Measurements from ENCODE around the gene BCAS3.
"Not testable (repeated sequence)": the region's sequence is repeated elsewhere in the genome, so short reads cannot be mapped to it uniquely, and the experiment has no call there.

BCAS3 gene

GRCh38 chr17:61017317-61018006 lies 339.8 kb downstream of the BCAS3 start:
- Histone ChIP-seq H3K27ac (ENCODE audit: insufficient read depth, low read depth, low read length, poor library complexity, severe bottlenecking) (no peak overlapping the region), H3K9me3 (ENCODE audit: control insufficient read depth, low read length) (no peaks in the 10 kb centered on the region), H3K36me3 (ENCODE audit: control insufficient read depth, insufficient read depth, low read length) (no peaks in the 10 kb centered on the region), H3K4me3 (ENCODE audit: insufficient read depth, low read depth, low read length) (no peak overlapping the region), H3K4me1 (ENCODE audit: control insufficient read depth, insufficient read depth, low read length) (no peaks in the 10 kb centered on the region), H3K27me3 (ENCODE audit: control insufficient read depth, insufficient read depth, low read length, poor library complexity, severe bottlenecking) (no peaks in the 10 kb centered on the region)
- 93% methylated on average over 2 of the region's 3 CpGs; no CpG with 5 or more reads in 1 of the 2 experiments for WGBS, 2 experiments

GRCh38 chr17:61018938-61019337 lies 341.3 kb downstream of the BCAS3 start:
- H3K4me3 ChIP-seq (ENCODE audit: insufficient read depth, low read depth, low read length) = no peak overlapping the region
- H3K27me3 ChIP-seq (ENCODE audit: control insufficient read depth, insufficient read depth, low read length, poor library complexity, severe bottlenecking) = no peaks in the 10 kb centered on the region
- H3K36me3 ChIP-seq (ENCODE audit: control insufficient read depth, insufficient read depth, low read length) = no peaks in the 10 kb centered on the region
- H3K4me1 ChIP-seq (ENCODE audit: control insufficient read depth, insufficient read depth, low read length) = no peaks in the 10 kb centered on the region
- WGBS, 2 experiments = 66 to 88% methylated on average over 5 of the region's 5 CpGs
- no peak overlapping the region for H3K27ac ChIP-seq (ENCODE audit: insufficient read depth, low read depth, low read length, poor library complexity, severe bottlenecking)
- H3K9me3 ChIP-seq (ENCODE audit: control insufficient read depth, low read length) = no peaks in the 10 kb centered on the region

GRCh38 chr17:61023996-61024395 lies 346.3 kb downstream of the BCAS3 start:
- Histone ChIP-seq H3K9me3 (ENCODE audit: control insufficient read depth, low read length) (no peaks in the 10 kb centered on the region), H3K4me3 (ENCODE audit: insufficient read depth, low read depth, low read length) (no peak overlapping the region), H3K36me3 (ENCODE audit: control insufficient read depth, insufficient read depth, low read length) (no peaks in the 10 kb centered on the region), H3K27ac (ENCODE audit: insufficient read depth, low read depth, low read length, poor library complexity, severe bottlenecking) (no peak overlapping the region), H3K27me3 (ENCODE audit: control insufficient read depth, insufficient read depth, low read length, poor library complexity, severe bottlenecking) (no peaks in the 10 kb centered on the region), H3K4me1 (ENCODE audit: control insufficient read depth, insufficient read depth, low read length) (no peaks in the 10 kb centered on the region)
- 100% methylated on average over 1 of the region's 2 CpGs; no CpG with 5 or more reads in 1 of the 2 experiments for WGBS, 2 experiments

GRCh38 chr17:61026818-61027217 lies 349.2 kb downstream of the BCAS3 start:
- H3K36me3 ChIP-seq (ENCODE audit: control insufficient read depth, insufficient read depth, low read length) = no peaks in the 10 kb centered on the region
- H3K27me3 ChIP-seq (ENCODE audit: control insufficient read depth, insufficient read depth, low read length, poor library complexity, severe bottlenecking) = no peaks in the 10 kb centered on the region
- no peak overlapping the region for H3K4me3 ChIP-seq (ENCODE audit: insufficient read depth, low read depth, low read length)
- H3K9me3 ChIP-seq (ENCODE audit: control insufficient read depth, low read length) = no peaks in the 10 kb centered on the region
- no peak overlapping the region for H3K27ac ChIP-seq (ENCODE audit: insufficient read depth, low read depth, low read length, poor library complexity, severe bottlenecking)
- WGBS, 2 experiments = 94 to 96% methylated on average over 2 of the region's 3 CpGs
- no peaks in the 10 kb centered on the region for H3K4me1 ChIP-seq (ENCODE audit: control insufficient read depth, insufficient read depth, low read length)

GRCh38 chr17:61029181-61029580 lies 351.5 kb downstream of the BCAS3 start:
- H3K27me3 ChIP-seq (ENCODE audit: control insufficient read depth, insufficient read depth, low read length, poor library complexity, severe bottlenecking) = no peaks in the 10 kb centered on the region
- no peak overlapping the region for H3K27ac ChIP-seq (ENCODE audit: insufficient read depth, low read depth, low read length, poor library complexity, severe bottlenecking)
- H3K4me3 ChIP-seq (ENCODE audit: insufficient read depth, low read depth, low read length) = no peak overlapping the region
- H3K9me3 ChIP-seq (ENCODE audit: control insufficient read depth, low read length) = no peaks in the 10 kb centered on the region
- WGBS, 2 experiments = 98% methylated on average over 4 of the region's 4 CpGs; no CpG with 5 or more reads in 1 of the 2 experiments
- H3K4me1 ChIP-seq (ENCODE audit: control insufficient read depth, insufficient read depth, low read length) = no peaks in the 10 kb centered on the region
- no peaks in the 10 kb centered on the region for H3K36me3 ChIP-seq (ENCODE audit: control insufficient read depth, insufficient read depth, low read length)

- H3K27ac ChIP-seq (ENCODE audit: insufficient read depth, low read depth, low read length, poor library complexity, severe bottlenecking) = no peak overlapping the region
- no peaks in the 10 kb centered on the region for H3K36me3 ChIP-seq (ENCODE audit: control insufficient read depth, insufficient read depth, low read length)
- WGBS, 2 experiments = 93 to 97% methylated on average over 4 of the region's 4 CpGs
- H3K4me1 ChIP-seq (ENCODE audit: control insufficient read depth, insufficient read depth, low read length) = no peaks in the 10 kb centered on the region
- H3K27me3 ChIP-seq (ENCODE audit: control insufficient read depth, insufficient read depth, low read length, poor library complexity, severe bottlenecking) = no peaks in the 10 kb centered on the region
- no peaks in the 10 kb centered on the region for H3K9me3 ChIP-seq (ENCODE audit: control insufficient read depth, low read length)
- H3K4me3 ChIP-seq (ENCODE audit: insufficient read depth, low read depth, low read length) = no peak overlapping the region
Measured at GRCh38 chr17:61040666-61041065, 363.0 kb downstream of the BCAS3 start.

- not testable (repeated sequence) for H3K4me1 ChIP-seq (ENCODE audit: control insufficient read depth, insufficient read depth, low read length); H3K27ac ChIP-seq (ENCODE audit: insufficient read depth, low read depth, low read length, poor library complexity, severe bottlenecking); H3K4me3 ChIP-seq (ENCODE audit: insufficient read depth, low read depth, low read length); H3K27me3 ChIP-seq (ENCODE audit: control insufficient read depth, insufficient read depth, low read length, poor library complexity, severe bottlenecking); H3K36me3 ChIP-seq (ENCODE audit: control insufficient read depth, insufficient read depth, low read length); H3K9me3 ChIP-seq (ENCODE audit: control insufficient read depth, low read length)
- WGBS, 2 experiments = 83 to 94% methylated on average over 5 of the region's 5 CpGs
Measured at GRCh38 chr17:61042348-61042747, 364.7 kb downstream of the BCAS3 start.

- H3K36me3 ChIP-seq (ENCODE audit: control insufficient read depth, insufficient read depth, low read length) = no peaks in the 10 kb centered on the region
- no peaks in the 10 kb centered on the region for H3K9me3 ChIP-seq (ENCODE audit: control insufficient read depth, low read length)
- no peak overlapping the region for H3K27ac ChIP-seq (ENCODE audit: insufficient read depth, low read depth, low read length, poor library complexity, severe bottlenecking)
Measured at GRCh38 chr17:61047515-61047914, 369.9 kb downstream of the BCAS3 start.

GRCh38 chr17:61048376-61049106 lies 370.9 kb downstream of the BCAS3 start:
- no peaks in the 10 kb centered on the region for H3K36me3 ChIP-seq (ENCODE audit: control insufficient read depth, insufficient read depth, low read length)
- H3K9me3 ChIP-seq (ENCODE audit: control insufficient read depth, low read length) = no peaks in the 10 kb centered on the region
- H3K27me3 ChIP-seq (ENCODE audit: control insufficient read depth, insufficient read depth, low read length, poor library complexity, severe bottlenecking) = no peaks in the 10 kb centered on the region
- H3K4me3 ChIP-seq (ENCODE audit: insufficient read depth, low read depth, low read length) = no peak overlapping the region
- 95 to 96% methylated on average over 3 of the region's 3 CpGs for WGBS, 2 experiments
- no peak overlapping the region for H3K27ac ChIP-seq (ENCODE audit: insufficient read depth, low read depth, low read length, poor library complexity, severe bottlenecking)
- H3K4me1 ChIP-seq (ENCODE audit: control insufficient read depth, insufficient read depth, low read length) = no peaks in the 10 kb centered on the region

More at GRCh38 chr17:61047515-61047914, 369.9 kb downstream of the BCAS3 start:
- no peaks in the 10 kb centered on the region for H3K27me3 ChIP-seq (ENCODE audit: control insufficient read depth, insufficient read depth, low read length, poor library complexity, severe bottlenecking)
- no peaks in the 10 kb centered on the region for H3K4me1 ChIP-seq (ENCODE audit: control insufficient read depth, insufficient read depth, low read length)
- H3K4me3 ChIP-seq (ENCODE audit: insufficient read depth, low read depth, low read length) = no peak overlapping the region

- no peak overlapping the region for H3K4me3 ChIP-seq (ENCODE audit: insufficient read depth, low read depth, low read length)
- WGBS, 2 experiments = 100% methylated on average over 1 of the region's 1 CpG
- no peaks in the 10 kb centered on the region for H3K9me3 ChIP-seq (ENCODE audit: control insufficient read depth, low read length)
- no peaks in the 10 kb centered on the region for H3K27me3 ChIP-seq (ENCODE audit: control insufficient read depth, insufficient read depth, low read length, poor library complexity, severe bottlenecking)
- no peak overlapping the region for H3K27ac ChIP-seq (ENCODE audit: insufficient read depth, low read depth, low read length, poor library complexity, severe bottlenecking)
- H3K4me1 ChIP-seq (ENCODE audit: control insufficient read depth, insufficient read depth, low read length) = no peaks in the 10 kb centered on the region
- no peaks in the 10 kb centered on the region for H3K36me3 ChIP-seq (ENCODE audit: control insufficient read depth, insufficient read depth, low read length)
Measured at GRCh38 chr17:61053469-61053868, 375.8 kb downstream of the BCAS3 start.
